ENCODE data around the gene GPANK1. TPM values are rescaled to one million over a fixed set of nuclear protein-coding genes. Genes with fewer than 3 reads are reported as not detected.
A peak's percentile ranks its signal among the peaks of the same experiment; 100 is the strongest.

GPANK1 gene
- total RNA-seq, 4 donors from 2014 or later, result 15.8 to 21.0 (median 19.4) TPM

DNA sequence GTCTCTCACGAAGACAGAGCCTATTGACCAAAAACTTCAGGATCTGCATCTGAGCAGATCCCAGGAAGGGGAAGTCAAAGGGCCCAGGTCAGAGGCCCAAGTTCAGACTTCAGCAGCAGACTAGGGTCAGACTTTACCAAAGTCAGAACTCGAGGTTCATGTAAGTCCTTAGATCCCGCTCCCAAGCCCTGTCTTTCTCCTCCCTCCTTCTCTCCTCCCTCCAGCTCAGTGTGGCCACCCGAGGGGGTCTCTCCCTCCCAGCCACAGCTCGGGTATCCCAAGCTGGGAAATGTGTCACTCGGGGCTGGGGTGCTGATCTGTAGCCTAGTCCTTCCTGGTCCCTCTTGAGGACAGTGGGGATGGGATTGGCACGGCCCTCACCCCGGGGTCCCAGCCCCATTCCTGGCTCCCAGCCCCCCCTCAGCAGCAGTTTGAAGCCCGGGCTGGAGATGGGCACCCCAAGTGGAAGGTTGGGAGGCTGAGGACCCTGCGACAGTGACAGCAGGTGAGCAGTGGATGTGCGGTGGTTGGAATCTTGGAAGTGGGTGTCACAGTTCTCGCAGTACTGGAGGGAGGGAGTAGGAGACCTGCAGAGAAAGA lies 2.6 kb downstream of the GPANK1 start:
- WGBS, result 86% methylated on average over 12 of the region's 12 CpGs
- H3K27me3 ChIP-seq, result no peaks in the 10 kb centered on the region
- intact Hi-C loops (cut with DNase I), result no loop called here
- H3K4me3 ChIP-seq, result no peak overlapping the region
- peaks cover 0 to 33% (median 30%) of the 10 kb centered on the region in 4 donors for H3K36me3 ChIP-seq
- no peak for DNase-seq (ENCODE audit: extremely low spot score)
- H3K27ac ChIP-seq (replicated peaks in 1 of 4), result peak overlapping the region in 3 of 4 donors; percentile 1 to 99 (median 50)
- H3K4me1 ChIP-seq, result peaks cover 65 to 79% (median 74%) of the 10 kb centered on the region in 4 donors
- no peak for TF ChIP-seq EP300 (IDR thresholded peaks at IDR 0.05)
- TF ChIP-seq, protein P1, sequence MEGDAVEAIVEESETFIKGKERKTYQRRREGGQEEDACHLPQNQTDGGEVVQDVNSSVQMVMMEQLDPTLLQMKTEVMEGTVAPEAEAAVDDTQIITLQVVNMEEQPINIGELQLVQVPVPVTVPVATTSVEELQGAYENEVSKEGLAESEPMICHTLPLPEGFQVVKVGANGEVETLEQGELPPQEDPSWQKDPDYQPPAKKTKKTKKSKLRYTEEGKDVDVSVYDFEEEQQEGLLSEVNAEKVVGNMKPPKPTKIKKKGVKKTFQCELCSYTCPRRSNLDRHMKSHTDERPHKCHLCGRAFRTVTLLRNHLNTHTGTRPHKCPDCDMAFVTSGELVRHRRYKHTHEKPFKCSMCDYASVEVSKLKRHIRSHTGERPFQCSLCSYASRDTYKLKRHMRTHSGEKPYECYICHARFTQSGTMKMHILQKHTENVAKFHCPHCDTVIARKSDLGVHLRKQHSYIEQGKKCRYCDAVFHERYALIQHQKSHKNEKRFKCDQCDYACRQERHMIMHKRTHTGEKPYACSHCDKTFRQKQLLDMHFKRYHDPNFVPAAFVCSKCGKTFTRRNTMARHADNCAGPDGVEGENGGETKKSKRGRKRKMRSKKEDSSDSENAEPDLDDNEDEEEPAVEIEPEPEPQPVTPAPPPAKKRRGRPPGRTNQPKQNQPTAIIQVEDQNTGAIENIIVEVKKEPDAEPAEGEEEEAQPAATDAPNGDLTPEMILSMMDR (IDR thresholded peaks at IDR 0.05), result no peak
- TF ChIP-seq POLR2A (IDR thresholded peaks at IDR 0.05; ENCODE audit: low read depth), result no peak
- no peak for TF ChIP-seq POLR2AphosphoS5 (IDR thresholded peaks at IDR 0.05)
- H3K9me3 ChIP-seq, result no peaks in the 10 kb centered on the region

DNA sequence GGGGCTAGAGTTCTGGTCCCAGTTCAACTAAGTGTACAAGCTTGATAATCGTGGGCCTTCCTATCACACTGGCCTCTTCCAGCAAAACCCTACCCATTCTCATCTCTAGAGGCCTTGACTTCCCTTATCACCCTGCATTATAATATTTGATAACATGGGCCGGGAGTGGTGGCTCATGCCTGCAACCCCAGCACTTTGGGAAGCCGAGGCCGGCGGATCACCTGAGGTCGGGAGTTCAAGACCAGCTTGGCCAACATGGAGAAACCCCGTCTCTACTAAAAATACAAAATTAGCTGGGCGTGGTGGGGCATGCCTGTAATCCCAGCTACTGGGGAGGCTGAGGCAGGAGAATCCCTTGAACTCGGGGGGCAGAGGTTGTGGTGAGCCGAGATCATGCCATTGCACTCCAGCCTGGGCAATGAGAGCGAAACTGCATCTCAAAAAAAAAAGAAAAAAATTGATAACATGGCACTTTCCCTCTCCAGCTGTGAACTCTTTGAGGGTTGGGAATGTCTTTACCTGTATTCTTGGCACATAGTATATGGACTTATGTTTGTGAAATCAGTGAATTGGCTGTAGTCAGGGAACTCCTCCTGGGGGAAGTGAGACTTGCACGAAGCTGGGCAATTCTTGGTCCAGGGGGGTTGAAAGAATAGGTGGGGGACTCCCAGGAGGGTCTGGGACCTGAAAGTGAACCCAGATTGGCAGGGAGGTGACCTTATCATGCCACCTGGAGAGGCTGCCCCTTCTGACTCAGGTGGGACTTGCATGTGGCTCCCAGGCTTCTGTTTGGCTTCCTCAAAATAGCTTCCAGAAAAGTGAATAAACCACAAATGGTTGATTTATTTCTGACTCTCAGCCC lies 3.3 kb downstream of the GPANK1 start:
- no peak for DNase-seq (ENCODE audit: extremely low spot score)
- H3K36me3 ChIP-seq, result peaks cover 0 to 36% (median 31%) of the 10 kb centered on the region in 4 donors
- no peaks in the 10 kb centered on the region for H3K9me3 ChIP-seq
- H3K27ac ChIP-seq (replicated peaks in 1 of 4), result peak overlapping the region; percentile 84 to 99 (median 89)
- intact Hi-C loops (cut with DNase I), result no loop called here
- TF ChIP-seq, protein P1 (IDR thresholded peaks at IDR 0.05), result no peak
- TF ChIP-seq POLR2AphosphoS5 (IDR thresholded peaks at IDR 0.05), result no peak
- TF ChIP-seq POLR2A (IDR thresholded peaks at IDR 0.05; ENCODE audit: low read depth), result no peak
- no peak for TF ChIP-seq EP300 (IDR thresholded peaks at IDR 0.05)
- no peaks in the 10 kb centered on the region for H3K27me3 ChIP-seq
- peak overlapping the region; percentile 68 to 91 (median 70) for H3K4me3 ChIP-seq
- H3K4me1 ChIP-seq, result peaks cover 58 to 76% (median 67%) of the 10 kb centered on the region in 4 donors
- 84% methylated on average over 12 of the region's 12 CpGs for WGBS

DNA sequence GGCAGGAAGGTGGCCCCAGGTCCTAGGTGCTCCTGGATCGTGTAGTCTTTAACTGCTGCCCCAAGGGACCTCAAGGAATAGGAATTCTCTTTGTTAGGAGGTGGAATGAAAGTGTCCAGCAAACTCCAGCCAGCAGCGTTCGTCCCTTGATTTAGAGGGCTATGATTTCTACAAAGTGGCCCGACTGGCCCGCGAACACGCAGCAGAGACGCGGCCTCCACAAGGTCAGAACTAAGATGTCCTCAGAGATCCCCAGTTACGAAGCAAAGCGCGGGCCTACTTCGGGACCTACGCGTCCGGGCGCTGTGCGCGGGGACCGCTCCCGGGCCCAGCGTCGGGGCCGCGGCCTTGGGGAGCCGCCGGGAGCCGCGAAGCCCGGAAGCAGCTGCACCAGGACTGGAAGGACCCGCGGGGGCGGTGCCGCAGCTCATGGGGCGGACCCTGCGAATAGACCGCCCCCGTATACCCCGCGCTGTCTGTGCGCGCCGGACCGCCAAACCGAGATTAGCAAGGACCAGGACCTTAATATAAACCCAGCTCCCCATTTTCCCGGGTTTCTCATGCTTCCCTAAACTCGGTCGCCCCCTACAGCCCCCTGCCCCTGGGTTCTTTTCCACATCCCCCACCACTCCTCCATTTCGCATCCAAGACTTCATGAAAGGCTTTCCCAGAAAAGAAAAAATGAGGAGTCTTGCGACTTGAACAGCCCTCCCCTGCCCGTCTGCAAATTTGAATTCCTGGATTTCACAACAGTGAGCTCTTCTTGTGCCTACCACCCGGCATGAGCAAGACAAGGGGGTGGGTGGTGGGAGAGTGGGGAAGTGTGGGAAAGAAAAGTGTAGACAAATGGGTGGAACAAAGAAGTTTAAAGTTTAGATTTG lies 4.2 kb downstream of the GPANK1 start, which contains the start of gene C6orf47:
Gene C6orf47, minus strand, starts transcription at position 398 of the 881 bp plus-strand sequence. CDS start 831 bp downstream, outside the sequence.
- WGBS, result 0% methylated on average over 28 of the region's 52 CpGs
- Histone ChIP-seq H3K9me3 (no peaks in the 10 kb centered on the region), H3K27me3 (no peaks in the 10 kb centered on the region), H3K4me1 (peaks cover 57 to 82% (median 66%) of the 10 kb centered on the region in 4 donors), H3K36me3 (peaks cover 0 to 45% (median 36%) of the 10 kb centered on the region in 4 donors), H3K4me3 (peak within 1 kb of the TSS; percentile 68 to 91 (median 70)), H3K27ac (replicated peaks in 1 of 4) (peak within 1 kb of the TSS; percentile 84 to 99 (median 89))
- DNase-seq (ENCODE audit: extremely low spot score), result peak; percentile 95
- TF ChIP-seq POLR2A (IDR thresholded peaks at IDR 0.05; ENCODE audit: low read depth) (peak; percentile 89), POLR2AphosphoS5 (IDR thresholded peaks at IDR 0.05) (peak; percentile 88 to 96), EP300 (IDR thresholded peaks at IDR 0.05) (no peak)
- TF ChIP-seq, protein P1 (IDR thresholded peaks at IDR 0.05), result no peak
- intact Hi-C loops (cut with DNase I), result no loop called here

DNA sequence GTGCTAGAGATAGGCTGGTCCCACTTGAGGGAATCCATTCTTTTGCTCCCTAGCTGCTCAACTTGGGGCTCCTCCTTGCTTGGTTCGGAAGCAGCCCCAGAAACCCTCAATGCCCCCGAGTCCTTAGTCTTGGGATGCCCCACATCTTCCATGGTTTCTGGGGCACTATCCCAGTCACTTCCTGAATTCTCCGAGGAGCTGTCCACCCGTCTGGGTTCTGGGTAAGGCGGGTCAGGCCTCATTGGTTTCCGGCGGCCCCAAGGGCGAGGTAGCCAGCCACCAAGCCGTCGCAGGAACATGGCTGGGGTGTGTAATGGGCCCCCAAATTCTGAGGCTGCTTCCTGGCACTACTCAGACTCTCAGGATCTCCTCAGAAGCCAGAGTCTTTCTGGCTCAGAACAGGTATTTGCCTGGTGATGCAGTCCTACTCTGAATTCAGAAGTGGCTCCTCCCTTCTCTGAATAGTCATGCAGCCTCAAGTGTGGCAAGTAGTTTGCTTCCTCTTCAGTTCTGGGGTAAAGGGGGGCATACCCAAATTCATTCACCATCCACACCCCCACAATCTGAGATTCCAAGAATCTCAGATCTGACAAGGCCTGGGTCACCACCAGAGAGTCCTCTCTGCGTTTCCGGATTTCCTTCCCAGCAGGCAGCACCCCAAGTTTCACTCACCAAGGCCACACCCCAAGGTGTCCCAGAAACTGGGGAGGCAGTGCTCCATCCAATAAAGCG lies 5.0 kb downstream of the GPANK1 start:
- H3K4me1 ChIP-seq, result peaks cover 60 to 83% (median 66%) of the 10 kb centered on the region in 4 donors
- DNase-seq (ENCODE audit: extremely low spot score), result no peak
- no peaks in the 10 kb centered on the region for H3K9me3 ChIP-seq
- H3K27ac ChIP-seq (replicated peaks in 1 of 4), result peak overlapping the region; percentile 84 to 99 (median 89)
- 45% methylated on average over 4 of the region's 13 CpGs for WGBS
- intact Hi-C loops (cut with DNase I), result no loop called here
- TF ChIP-seq EP300 (IDR thresholded peaks at IDR 0.05) (no peak), POLR2AphosphoS5 (IDR thresholded peaks at IDR 0.05) (no peak), POLR2A (IDR thresholded peaks at IDR 0.05; ENCODE audit: low read depth) (no peak)
- TF ChIP-seq, protein P1 (IDR thresholded peaks at IDR 0.05), result no peak
- H3K4me3 ChIP-seq, result peak overlapping the region; percentile 68 to 91 (median 70)
- H3K27me3 ChIP-seq, result no peaks in the 10 kb centered on the region
- H3K36me3 ChIP-seq, result peaks cover 0 to 48% (median 38%) of the 10 kb centered on the region in 4 donors
